HG02870 (cell line): ENCODE measurements around the gene MICAL1.

Experiments used
- ATAC-seq: cut with Tn5 transposase; IDR thresholded peaks from one replicate; pipeline ENCODE4 v1.9.1; 2021; ENCODE audit warnings: mild to moderate bottlenecking, moderate library complexity; ENCODE audit not compliant: unreplicated experiment

Gene MICAL1

DNA sequence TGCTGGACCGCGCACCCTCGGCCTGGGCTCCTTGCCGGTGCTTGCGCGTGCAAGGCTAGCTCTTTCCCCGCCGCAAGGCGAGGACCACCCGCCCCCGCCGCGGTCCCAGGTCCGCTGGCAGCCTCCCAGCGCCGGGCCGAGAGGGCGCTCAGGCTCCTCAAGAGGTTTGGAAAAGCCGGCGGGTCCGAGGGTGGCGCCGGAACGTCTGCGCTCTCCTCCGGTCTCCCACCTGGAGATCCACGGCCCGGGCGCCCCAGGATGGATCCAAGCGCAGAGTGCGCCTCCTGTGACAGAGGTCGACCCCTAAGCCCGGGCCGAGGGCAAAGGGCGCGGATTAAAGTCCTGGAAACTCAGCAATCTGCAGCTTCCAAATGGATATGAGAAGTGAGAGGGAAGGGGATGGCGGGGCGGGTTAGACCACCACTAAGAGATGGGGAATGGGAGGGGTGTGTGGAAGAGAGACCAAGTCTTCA, 575 bp upstream of the MICAL1 start:
- no peak for ATAC-seq

GRCh38 chr6:109454496-109455436, 806 bp downstream of the MICAL1 start:
- ATAC-seq = peak; percentile 29

GRCh38 chr6:109453594-109454495, 1.7 kb downstream of the MICAL1 start:
- no peak for ATAC-seq

- no peak for ATAC-seq
Measured at GRCh38 chr6:109453156-109453555, 2.4 kb downstream of the MICAL1 start.

GRCh38 chr6:109452181-109452580, 3.4 kb downstream of the MICAL1 start:
- no peak for ATAC-seq

GRCh38 chr6:109451376-109451775, 4.2 kb downstream of the MICAL1 start:
- ATAC-seq = no peak

DNA sequence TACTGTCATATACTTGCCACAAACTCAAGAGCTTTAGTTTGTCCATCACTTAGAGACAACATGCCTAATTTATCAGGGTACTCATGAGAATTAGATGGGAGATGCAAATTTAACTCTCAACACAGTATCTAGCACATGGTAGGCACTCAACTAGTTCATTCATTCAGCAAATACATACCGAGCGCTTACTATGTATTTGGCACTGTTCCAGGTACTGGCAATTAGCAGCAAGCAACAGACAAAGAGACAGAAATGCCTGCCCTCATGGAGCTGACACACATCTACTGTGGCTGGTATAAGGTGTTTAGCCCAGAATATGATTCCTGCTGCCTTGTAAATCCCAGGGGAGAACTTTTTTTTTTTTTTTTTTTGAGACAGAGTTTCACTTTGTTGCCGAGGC, 4.8 kb downstream of the MICAL1 start:
- ATAC-seq = no peak

- no peak for ATAC-seq
Measured at GRCh38 chr6:109449795-109450673, 5.5 kb downstream of the MICAL1 start.

DNA sequence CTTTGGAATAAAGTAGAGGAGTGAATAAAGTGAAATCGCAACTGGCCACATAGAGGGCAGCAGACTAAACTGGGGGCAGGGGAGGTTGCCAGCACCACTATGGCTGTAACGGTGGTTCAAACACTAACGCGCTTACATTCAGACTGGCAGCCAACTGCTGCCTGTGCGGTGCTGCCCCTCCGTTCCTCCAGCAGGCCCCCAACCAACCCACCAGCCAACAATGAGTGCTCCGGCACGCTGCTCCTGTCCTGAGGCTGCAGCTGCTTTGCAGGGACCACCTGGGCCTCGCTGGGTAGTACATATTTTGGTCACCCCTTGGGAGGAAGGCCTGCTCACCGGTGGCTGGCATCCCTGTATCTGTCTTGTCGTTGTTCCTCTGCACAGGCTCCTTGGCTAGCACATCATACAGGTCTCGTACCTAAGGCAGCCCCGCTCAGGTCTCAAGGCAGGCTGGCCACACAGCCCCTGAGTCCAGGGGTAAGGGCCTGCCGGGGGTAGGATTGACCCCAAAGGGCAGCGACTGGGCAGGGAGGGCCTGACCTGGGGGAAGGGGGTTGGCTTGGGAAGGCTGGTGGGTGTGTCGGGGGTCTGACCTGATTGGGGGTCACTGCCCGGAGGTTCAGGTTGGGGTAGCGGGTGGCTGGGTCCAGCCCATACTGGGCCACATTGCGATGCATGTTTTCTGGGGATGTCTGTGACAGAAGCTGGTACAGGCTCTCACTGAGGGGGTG, 6.3 kb downstream of the MICAL1 start:
- ATAC-seq = no peak

- ATAC-seq = no peak
Measured at GRCh38 chr6:109448615-109449014, 7.0 kb downstream of the MICAL1 start.

GRCh38 chr6:109447878-109448555, 7.6 kb downstream of the MICAL1 start:
- ATAC-seq = no peak

DNA sequence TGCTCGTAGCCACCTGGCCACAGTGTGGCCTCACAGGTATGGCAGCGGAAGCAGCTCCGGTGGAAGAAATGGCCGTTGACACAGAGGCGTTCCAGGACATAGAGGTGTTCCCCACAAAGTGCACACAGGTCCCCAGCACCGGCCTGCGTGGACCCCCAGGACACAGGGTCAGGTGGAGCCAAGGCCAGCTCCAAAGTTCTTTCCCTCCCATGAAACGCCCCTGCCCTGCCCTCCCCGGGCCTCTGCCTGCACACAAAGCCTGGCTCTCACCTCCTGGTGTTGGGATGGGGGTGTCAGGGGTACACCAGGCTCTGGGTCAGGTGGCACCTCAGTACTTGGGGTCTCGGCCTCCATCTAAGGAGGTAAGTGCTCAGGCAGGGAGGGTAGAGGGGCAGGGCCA, 8.5 kb downstream of the MICAL1 start:
- no peak for ATAC-seq

DNA sequence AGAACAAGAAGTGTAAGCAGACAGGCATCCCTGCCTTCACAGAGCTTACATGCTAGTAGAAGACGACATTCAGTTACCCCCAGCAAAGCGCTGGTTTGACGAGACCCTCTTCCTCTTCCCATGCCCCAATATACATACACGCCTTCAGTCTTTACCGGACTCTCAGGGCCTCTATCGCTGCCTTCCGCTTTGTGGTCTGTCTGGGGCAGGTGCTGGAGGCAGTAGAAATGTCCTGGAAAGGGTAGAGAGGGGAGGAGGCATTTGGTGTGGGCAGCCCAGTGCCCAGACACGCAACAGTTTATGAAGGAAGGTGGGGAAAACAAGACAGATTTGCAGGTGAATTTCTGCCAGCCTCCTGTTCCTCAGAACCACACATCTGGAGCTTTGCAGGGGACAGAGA, 9.0 kb downstream of the MICAL1 start:
- ATAC-seq = no peak

DNA sequence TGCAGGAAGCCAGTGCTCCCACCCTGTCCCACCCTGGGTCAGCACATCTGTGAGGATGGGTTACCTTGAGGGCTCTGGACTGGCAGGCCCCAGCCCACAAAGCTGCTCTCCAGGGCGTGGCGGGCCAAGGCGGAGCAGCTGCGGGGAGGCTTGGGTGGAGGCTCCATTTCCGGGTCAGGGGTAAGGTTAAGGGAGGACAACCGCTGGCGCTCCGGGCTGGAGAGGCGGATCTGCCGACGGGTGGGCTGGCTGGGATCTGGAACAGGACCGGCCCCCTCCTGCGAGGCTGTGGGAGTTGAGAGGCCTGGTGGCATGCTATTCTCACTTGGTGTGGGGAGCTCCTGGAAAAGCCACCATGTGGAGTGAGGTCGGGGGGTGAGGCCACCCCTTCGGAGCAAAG, 9.5 kb downstream of the MICAL1 start:
- ATAC-seq = no peak

DNA sequence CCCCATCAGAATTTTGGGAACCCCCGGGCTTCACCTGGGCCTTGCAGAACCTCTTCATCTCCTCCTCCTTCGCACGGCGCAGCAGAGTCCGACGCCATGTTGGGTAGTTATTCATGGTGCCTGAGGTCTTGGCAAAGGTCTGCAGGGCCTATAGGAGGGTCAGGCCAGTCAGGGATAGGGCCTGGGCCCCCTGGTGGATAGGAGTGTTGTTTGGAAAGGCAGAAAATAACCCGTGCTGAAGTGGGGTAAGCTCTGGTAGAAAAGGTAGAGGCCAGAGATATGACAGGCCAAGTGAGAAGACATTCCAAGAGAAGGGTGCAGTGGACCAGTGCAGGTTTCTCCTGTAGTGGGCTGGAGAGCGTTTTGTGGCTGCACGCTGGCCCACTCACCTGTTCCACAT, 10.2 kb downstream of the MICAL1 start:
- no peak for ATAC-seq

DNA sequence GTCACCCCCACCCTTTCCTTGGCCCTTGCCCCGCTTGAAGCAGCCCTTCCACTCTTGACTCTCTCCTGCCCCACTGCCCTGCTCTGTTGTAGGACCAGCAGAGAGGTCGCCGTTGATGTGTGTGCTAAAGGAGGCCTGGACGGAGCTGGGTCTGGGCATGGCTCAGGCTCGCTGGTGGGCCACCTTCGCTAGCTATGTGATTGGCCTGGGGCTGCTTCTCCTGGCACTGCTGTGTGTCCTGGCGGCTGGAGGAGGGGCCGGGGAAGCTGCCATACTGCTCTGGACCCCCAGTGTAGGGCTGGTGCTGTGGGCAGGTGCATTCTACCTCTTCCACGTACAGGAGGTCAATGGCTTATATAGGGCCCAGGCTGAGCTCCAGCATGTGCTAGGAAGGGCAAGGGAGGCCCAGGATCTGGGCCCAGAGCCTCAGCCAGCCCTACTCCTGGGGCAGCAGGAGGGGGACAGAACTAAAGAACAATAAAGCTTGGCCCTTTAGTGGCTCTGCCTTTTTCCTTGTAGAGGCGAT, 12.1 kb downstream of the MICAL1 start:
- ATAC-seq = no peak

GRCh38 chr6:109442393-109442924, 13.1 kb downstream of the MICAL1 start:
- no peak for ATAC-seq

GRCh38 chr6:109441069-109441816, 14.3 kb downstream of the MICAL1 start:
- ATAC-seq = peak; percentile 15
